B cell (primary cell): ENCODE measurements around the gene TMEM143. TPM values are rescaled to one million over a fixed set of nuclear protein-coding genes. Genes with fewer than 3 reads are reported as not detected.

Source experiments
- ATAC-seq: fragments of 200-7000 bp; cut with Tn5 transposase; one replicate; pipeline ENCODE4 v1.10.0; 2021; ENCODE audit warnings: low read depth, mild to moderate bottlenecking, moderate number of reproducible peaks, moderate library complexity
- CTCF ChIA-PET: fragments of 350-600 bp; sonication (Branson Sonifier 250); formaldehyde crosslinking; loops from one replicate; lab custom pipeline; 2021; ENCODE audit warnings: antibody characterized with exemption, inconsistent platforms; lab: Charles Lee
- POLR2A ChIA-PET: fragments of 350-600 bp; sonication (Branson Sonifier 250); formaldehyde crosslinking; loops from one replicate; lab custom pipeline; 2021; ENCODE audit warnings: antibody characterized with exemption; lab: Charles Lee
- DNase-seq: peaks from one replicate; pipeline ENCODE4 v3.0.0; 2013
- H2AFZ ChIP-seq: 2 replicates; pipeline ENCODE4 v1.6.1; 2012; ENCODE audit warnings: mild to moderate bottlenecking, low read depth, low read length; ENCODE audit not compliant: insufficient read depth, poor library complexity, severe bottlenecking
- H3K27ac ChIP-seq, 2 donors: 1 replicate in 1 of 2; 2 replicates in 1 of 2; pipeline ENCODE4 v1.5.1; 2012 to 2013; ENCODE audit warnings: low read length in 2 of 2, mild to moderate bottlenecking in 2 of 2, moderate library complexity in 1 of 2
- H3K27me3 ChIP-seq, 4 experiments: fragments of 200-600 bp in 1 of 4; sonication (generic) in 1 of 4; replicated peaks in 1 of 4; 1 replicate in 2 of 4; 2 replicates in 2 of 4; pipeline versions ENCODE4 v1.6.1 to v1.7.0; 2013 to 2016; ENCODE audit warnings: low read length in 3 of 4, mild to moderate bottlenecking in 2 of 4, mixed read lengths in 1 of 4, moderate library complexity in 1 of 4; ENCODE audit not compliant: insufficient read depth in 4 of 4, control insufficient read depth in 3 of 4; ENCODE audit errors: control extremely low read depth in 1 of 4
- H3K36me3 ChIP-seq, 2 experiments: replicated peaks in 1 of 2; 1 replicate in 1 of 2; 2 replicates in 1 of 2; pipeline versions ENCODE4 v1.6.1 to v1.7.1; 2013; ENCODE audit warnings: low read length in 1 of 2; ENCODE audit not compliant: insufficient read depth in 2 of 2, control insufficient read depth in 1 of 2; ENCODE audit errors: control extremely low read depth in 1 of 2, extremely low read depth in 1 of 2
- H3K4me1 ChIP-seq, 2 donors: fragments of 200-600 bp in 1 of 2; sonication (generic) in 1 of 2; 1 replicate in 1 of 2; 2 replicates in 1 of 2; pipeline versions ENCODE4 v1.5.1 to v1.6.1; 2013 to 2017; ENCODE audit warnings: low read length in 2 of 2; ENCODE audit not compliant: control insufficient read depth in 2 of 2, insufficient read depth in 2 of 2
- H3K4me2 ChIP-seq: replicated peaks from 2 replicates; pipeline ENCODE3; 2012; ENCODE audit warnings: mild to moderate bottlenecking, low read depth, low read length; ENCODE audit not compliant: poor library complexity, severe bottlenecking
- H3K4me3 ChIP-seq, 5 experiments: fragments of 200-600 bp in 1 of 5; sonication (generic) in 1 of 5; 1 replicate in 3 of 5; 2 replicates in 2 of 5; pipeline versions ENCODE4 v1.5.1 to v1.7.0; 2011 to 2016; ENCODE audit warnings: low read length in 4 of 5, mild to moderate bottlenecking in 4 of 5, low read depth in 2 of 5, control low read depth in 1 of 5, moderate library complexity in 1 of 5; ENCODE audit not compliant: insufficient read depth in 1 of 5; ENCODE audit errors: control extremely low read depth in 1 of 5, extremely low read depth in 1 of 5
- H3K79me2 ChIP-seq: fragments of 200-600 bp; sonication (generic); one replicate; pipeline ENCODE4 v1.6.0; 2016; ENCODE audit warnings: low read length; ENCODE audit not compliant: control insufficient read depth, insufficient read depth
- H3K9ac ChIP-seq: fragments of 200-600 bp; sonication (generic); 2 replicates; pipeline ENCODE4 v1.6.1; 2017; ENCODE audit warnings: mild to moderate bottlenecking, low read length, moderate library complexity
- H3K9me3 ChIP-seq, 3 donors: one replicate each; pipeline versions ENCODE4 v1.6.1 to v1.7.1; 2013; ENCODE audit warnings: low read length in 2 of 3; ENCODE audit not compliant: control insufficient read depth in 2 of 3, insufficient read depth in 1 of 3; ENCODE audit errors: control extremely low read depth in 1 of 3
- H4K20me1 ChIP-seq: 2 replicates; pipeline ENCODE4 v1.6.0; 2012; ENCODE audit warnings: mild to moderate bottlenecking, low read length; ENCODE audit not compliant: insufficient read depth, control insufficient read depth, poor library complexity, severe bottlenecking
- H3K27ac Mint-ChIP-seq: one replicate; pipeline ENCODE4 v1.8.0; 2021; ENCODE audit warnings: mixed read lengths
- H3K27me3 Mint-ChIP-seq: one replicate; pipeline ENCODE4 v1.8.0; 2021; ENCODE audit warnings: mixed read lengths
- H3K4me1 Mint-ChIP-seq: one replicate; pipeline ENCODE4 v1.8.0; 2021; ENCODE audit warnings: mixed read lengths
- H3K4me3 Mint-ChIP-seq: one replicate; pipeline ENCODE4 v1.8.0; 2021; ENCODE audit warnings: mixed read lengths
- H3K9me3 Mint-ChIP-seq: one replicate; pipeline ENCODE4 v1.8.0; 2022; ENCODE audit warnings: mixed read lengths; ENCODE audit not compliant: insufficient read depth
- EZH2 ChIP-seq: IDR thresholded peaks from 2 replicates; pipeline ENCODE4 v1.6.1; 2012; ENCODE audit warnings: borderline replicate concordance, low read depth, mild to moderate bottlenecking, moderate library complexity, low read length; ENCODE audit not compliant: insufficient read depth, poor library complexity, severe bottlenecking
- whole genome bisulfite sequencing: methylation state at CpG from one replicate; pipeline ENCODE4 v1.1.5; 2013; ENCODE audit warnings: missing lambda C conversion rate; ENCODE audit not compliant: insufficient coverage; 5-methylcytosine and 5-hydroxymethylcytosine counted together
- intact Hi-C: fragments of 100-400 bp; cut with micrococcal nuclease; formaldehyde crosslinking; loops from one replicate; pipeline ENCODE4 v1.10.0; 2022
- polyA plus RNA-seq: library from polyadenylated mRNA; depleted of rRNA; stranded (reverse); fragments of >200 nt; gene quantifications from 2 replicates; pipeline ENCODE4 v1.2.3, GENCODE V29; 2012
- total RNA-seq, 2 donors: library from RNA; stranded (reverse); fragments of 120-200 nt in 1 of 2; gene quantifications; 1 replicate in 1 of 2; 2 replicates in 1 of 2; pipeline versions ENCODE4 v1.2.3 to v1.2.4, GENCODE V29; 2013 to 2022
- TF ChIP-seq, protein P1 (sequence below): fragments of 200-600 bp; IDR thresholded peaks from one replicate; pipeline ENCODE4 v1.8.0; 2022; ENCODE audit warnings: antibody characterized with exemption, mild to moderate bottlenecking

The TMEM143 gene
- total and polyA plus RNA-seq, 2 donors (not counting 1 experiment from before 2014, with no cell fraction given), result 30.0 to 34.3 TPM

DNA sequence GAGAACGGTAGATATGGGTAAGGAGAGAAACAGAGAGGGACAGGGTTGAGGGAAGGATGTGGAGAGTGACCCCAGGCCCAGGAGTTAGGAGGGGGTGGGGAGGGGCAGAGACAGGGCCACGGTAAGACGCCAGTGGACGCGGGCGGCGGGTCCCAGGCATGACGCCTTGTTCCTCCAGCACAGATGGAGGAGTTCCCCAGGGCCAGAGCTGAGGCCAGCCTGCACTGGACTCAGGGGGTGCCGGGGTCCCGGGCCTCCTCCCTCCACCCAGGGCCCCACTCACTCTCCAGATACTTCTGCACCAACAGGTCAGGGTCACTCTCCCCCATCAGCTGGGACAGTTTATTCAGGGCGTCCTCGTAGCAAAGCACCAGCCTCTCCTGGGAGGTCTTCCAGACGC lies 60.4 kb downstream of the TMEM143 start:
- Mint-ChIP-seq H3K4me1 (no peaks in the 10 kb centered on the region), H3K9me3 (no peaks in the 10 kb centered on the region), H3K27me3 (peaks cover 9% of the 10 kb centered on the region), H3K4me3 (no peak overlapping the region), H3K27ac (no peak overlapping the region)
- Histone ChIP-seq H3K27ac (no peak overlapping the region), H3K4me2 (no peak overlapping the region), H4K20me1 (no peaks in the 10 kb centered on the region), H3K4me1 (no peaks in the 10 kb centered on the region), H3K27me3 (no peaks in the 10 kb centered on the region), H3K9ac (no peak overlapping the region), H3K79me2 (no peaks in the 10 kb centered on the region), H3K9me3 (no peaks in the 10 kb centered on the region), H2AFZ (no peak overlapping the region), H3K4me3 (no peak overlapping the region), H3K36me3 (no peaks in the 10 kb centered on the region)
- DNase-seq (no peak), ATAC-seq (no peak)
- ChIA-PET CTCF (no interaction called here), POLR2A (no interaction called here)
- intact Hi-C loops, result no loop called here
- no peak for TF ChIP-seq EZH2
- TF ChIP-seq, protein P1, sequence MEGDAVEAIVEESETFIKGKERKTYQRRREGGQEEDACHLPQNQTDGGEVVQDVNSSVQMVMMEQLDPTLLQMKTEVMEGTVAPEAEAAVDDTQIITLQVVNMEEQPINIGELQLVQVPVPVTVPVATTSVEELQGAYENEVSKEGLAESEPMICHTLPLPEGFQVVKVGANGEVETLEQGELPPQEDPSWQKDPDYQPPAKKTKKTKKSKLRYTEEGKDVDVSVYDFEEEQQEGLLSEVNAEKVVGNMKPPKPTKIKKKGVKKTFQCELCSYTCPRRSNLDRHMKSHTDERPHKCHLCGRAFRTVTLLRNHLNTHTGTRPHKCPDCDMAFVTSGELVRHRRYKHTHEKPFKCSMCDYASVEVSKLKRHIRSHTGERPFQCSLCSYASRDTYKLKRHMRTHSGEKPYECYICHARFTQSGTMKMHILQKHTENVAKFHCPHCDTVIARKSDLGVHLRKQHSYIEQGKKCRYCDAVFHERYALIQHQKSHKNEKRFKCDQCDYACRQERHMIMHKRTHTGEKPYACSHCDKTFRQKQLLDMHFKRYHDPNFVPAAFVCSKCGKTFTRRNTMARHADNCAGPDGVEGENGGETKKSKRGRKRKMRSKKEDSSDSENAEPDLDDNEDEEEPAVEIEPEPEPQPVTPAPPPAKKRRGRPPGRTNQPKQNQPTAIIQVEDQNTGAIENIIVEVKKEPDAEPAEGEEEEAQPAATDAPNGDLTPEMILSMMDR, result no peak
- WGBS, result 95% methylated on average over 13 of the region's 13 CpGs

DNA sequence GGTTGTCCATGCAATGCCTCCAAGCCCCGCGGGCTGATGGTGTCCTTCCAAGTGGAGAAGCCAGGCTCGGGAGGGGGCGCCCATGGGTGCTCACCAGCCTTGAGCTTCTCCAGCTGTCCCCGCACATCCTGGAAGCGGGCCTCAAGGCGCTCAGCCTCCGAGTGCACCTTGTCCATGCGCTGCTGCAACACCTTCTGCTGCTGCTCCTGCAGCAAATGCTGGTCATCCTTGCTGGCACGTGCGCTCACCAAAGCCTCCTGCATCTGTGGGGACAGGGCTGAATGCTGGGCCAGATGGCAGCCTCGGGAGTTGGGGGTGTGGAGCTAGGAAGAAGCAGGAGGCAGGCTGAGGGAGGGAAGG lies 61.2 kb downstream of the TMEM143 start:
- no peaks in the 10 kb centered on the region for H3K9me3 Mint-ChIP-seq
- ATAC-seq, result no peak
- 87% methylated on average over 12 of the region's 12 CpGs for WGBS
- no peak overlapping the region for H3K4me3 Mint-ChIP-seq
- H3K27me3 ChIP-seq, result no peaks in the 10 kb centered on the region
- H3K79me2 ChIP-seq, result no peaks in the 10 kb centered on the region
- no peaks in the 10 kb centered on the region for H3K4me1 ChIP-seq
- no peak overlapping the region for H3K27ac ChIP-seq
- H3K36me3 ChIP-seq, result no peaks in the 10 kb centered on the region
- POLR2A ChIA-PET, result no interaction called here
- TF ChIP-seq, protein P1, result no peak
- no peak for TF ChIP-seq EZH2
- CTCF ChIA-PET, result no interaction called here
- no peak overlapping the region for H3K27ac Mint-ChIP-seq
- intact Hi-C loops, result no loop called here
- no peak overlapping the region for H2AFZ ChIP-seq
- no peak overlapping the region for H3K4me3 ChIP-seq
- no peaks in the 10 kb centered on the region for H3K4me1 Mint-ChIP-seq
- DNase-seq, result no peak
- no peak overlapping the region for H3K9ac ChIP-seq
- peaks cover 7% of the 10 kb centered on the region for H3K27me3 Mint-ChIP-seq
- no peaks in the 10 kb centered on the region for H3K9me3 ChIP-seq
- H4K20me1 ChIP-seq, result no peaks in the 10 kb centered on the region
- no peak overlapping the region for H3K4me2 ChIP-seq
